ENCODE measurements around the gene TMOD1.

- TF ChIP-seq, protein P1, sequence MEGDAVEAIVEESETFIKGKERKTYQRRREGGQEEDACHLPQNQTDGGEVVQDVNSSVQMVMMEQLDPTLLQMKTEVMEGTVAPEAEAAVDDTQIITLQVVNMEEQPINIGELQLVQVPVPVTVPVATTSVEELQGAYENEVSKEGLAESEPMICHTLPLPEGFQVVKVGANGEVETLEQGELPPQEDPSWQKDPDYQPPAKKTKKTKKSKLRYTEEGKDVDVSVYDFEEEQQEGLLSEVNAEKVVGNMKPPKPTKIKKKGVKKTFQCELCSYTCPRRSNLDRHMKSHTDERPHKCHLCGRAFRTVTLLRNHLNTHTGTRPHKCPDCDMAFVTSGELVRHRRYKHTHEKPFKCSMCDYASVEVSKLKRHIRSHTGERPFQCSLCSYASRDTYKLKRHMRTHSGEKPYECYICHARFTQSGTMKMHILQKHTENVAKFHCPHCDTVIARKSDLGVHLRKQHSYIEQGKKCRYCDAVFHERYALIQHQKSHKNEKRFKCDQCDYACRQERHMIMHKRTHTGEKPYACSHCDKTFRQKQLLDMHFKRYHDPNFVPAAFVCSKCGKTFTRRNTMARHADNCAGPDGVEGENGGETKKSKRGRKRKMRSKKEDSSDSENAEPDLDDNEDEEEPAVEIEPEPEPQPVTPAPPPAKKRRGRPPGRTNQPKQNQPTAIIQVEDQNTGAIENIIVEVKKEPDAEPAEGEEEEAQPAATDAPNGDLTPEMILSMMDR (IDR thresholded peaks at IDR 0.05): no peak
- no peak for TF ChIP-seq POLR2A (IDR thresholded peaks at IDR 0.05)
Measured at GRCh38 chr9:97521576-97522333, 20.3 kb downstream of the TMOD1 start.

Data from uterus (tissue), 2 donors.